ENCODE measurements around the gene HNMT.

Gene HNMT

DNA sequence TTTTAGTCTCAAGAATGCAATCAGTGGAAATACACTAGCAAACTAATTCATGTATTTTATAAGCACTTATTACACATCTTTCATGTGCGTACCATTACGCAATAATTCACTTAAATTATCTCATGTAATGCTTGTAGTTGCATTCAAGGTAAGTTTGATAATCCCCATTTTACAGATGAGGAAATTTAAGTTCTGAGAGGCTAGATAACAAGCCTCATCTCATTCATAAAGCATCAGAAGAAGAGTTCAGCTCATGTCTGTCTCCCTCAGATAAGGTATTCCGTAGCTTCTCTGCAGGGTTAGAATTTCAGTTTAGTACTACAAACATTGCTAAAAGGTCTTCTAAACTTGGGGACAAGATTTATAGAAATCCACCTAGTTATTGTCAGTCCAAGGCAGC lies 47.8 kb downstream of the HNMT start:
- Histone ChIP-seq H4K20me1 (ENCODE audit: insufficient read depth) (no peaks in the 10 kb centered on the region), H3K27ac (no peak overlapping the region), H3K9ac (no peak overlapping the region), H3K36me3 (ENCODE audit: insufficient read depth) (no peaks in the 10 kb centered on the region), H3K27me3 (ENCODE audit: insufficient read depth, low read depth) (no peaks in the 10 kb centered on the region), H3K79me2 (ENCODE audit: insufficient read depth, low read depth) (no peaks in the 10 kb centered on the region), H2AFZ (ENCODE audit: low read depth) (no peak overlapping the region), H3K4me1 (ENCODE audit: low read depth, poor library complexity, severe bottlenecking) (no peaks in the 10 kb centered on the region), H3K4me2 (no peak overlapping the region), H3K4me3 (IDR thresholded peaks at IDR 0.05; ENCODE audit: insufficient read depth, low read depth, low read length) (no peak overlapping the region)
- TF ChIP-seq, protein P1, sequence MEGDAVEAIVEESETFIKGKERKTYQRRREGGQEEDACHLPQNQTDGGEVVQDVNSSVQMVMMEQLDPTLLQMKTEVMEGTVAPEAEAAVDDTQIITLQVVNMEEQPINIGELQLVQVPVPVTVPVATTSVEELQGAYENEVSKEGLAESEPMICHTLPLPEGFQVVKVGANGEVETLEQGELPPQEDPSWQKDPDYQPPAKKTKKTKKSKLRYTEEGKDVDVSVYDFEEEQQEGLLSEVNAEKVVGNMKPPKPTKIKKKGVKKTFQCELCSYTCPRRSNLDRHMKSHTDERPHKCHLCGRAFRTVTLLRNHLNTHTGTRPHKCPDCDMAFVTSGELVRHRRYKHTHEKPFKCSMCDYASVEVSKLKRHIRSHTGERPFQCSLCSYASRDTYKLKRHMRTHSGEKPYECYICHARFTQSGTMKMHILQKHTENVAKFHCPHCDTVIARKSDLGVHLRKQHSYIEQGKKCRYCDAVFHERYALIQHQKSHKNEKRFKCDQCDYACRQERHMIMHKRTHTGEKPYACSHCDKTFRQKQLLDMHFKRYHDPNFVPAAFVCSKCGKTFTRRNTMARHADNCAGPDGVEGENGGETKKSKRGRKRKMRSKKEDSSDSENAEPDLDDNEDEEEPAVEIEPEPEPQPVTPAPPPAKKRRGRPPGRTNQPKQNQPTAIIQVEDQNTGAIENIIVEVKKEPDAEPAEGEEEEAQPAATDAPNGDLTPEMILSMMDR (conservative IDR thresholded peaks at IDR 0.05; ENCODE audit: low read depth, low read length): no peak

DNA sequence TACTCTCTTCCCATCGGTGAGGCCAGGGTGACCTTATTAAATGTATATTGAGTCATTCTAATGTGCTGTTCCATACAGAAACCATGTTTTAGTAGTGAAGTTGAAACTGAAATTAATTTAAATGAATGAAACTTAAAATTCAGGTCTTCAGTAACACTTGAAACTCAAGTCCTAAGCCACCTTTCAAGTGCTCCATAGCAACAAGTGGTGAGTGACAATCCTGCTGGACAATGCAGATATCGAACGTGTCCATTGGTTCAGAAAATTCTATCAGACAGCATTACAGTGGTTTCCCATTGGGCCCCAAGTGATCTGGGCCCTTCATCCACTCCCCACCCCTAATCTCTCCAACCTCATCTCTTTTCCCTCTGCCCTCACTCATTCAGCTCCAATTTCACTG lies 48.7 kb downstream of the HNMT start:
- TF ChIP-seq, protein P1 (conservative IDR thresholded peaks at IDR 0.05; ENCODE audit: low read depth, low read length): no peak
- Histone ChIP-seq H3K4me2 (no peak overlapping the region), H3K36me3 (ENCODE audit: insufficient read depth) (no peaks in the 10 kb centered on the region), H3K27me3 (ENCODE audit: insufficient read depth, low read depth) (no peaks in the 10 kb centered on the region), H3K9ac (no peak overlapping the region), H2AFZ (ENCODE audit: low read depth) (no peak overlapping the region), H3K4me3 (IDR thresholded peaks at IDR 0.05; ENCODE audit: insufficient read depth, low read depth, low read length) (no peak overlapping the region), H3K4me1 (ENCODE audit: low read depth, poor library complexity, severe bottlenecking) (no peaks in the 10 kb centered on the region), H3K79me2 (ENCODE audit: insufficient read depth, low read depth) (no peaks in the 10 kb centered on the region), H3K27ac (no peak overlapping the region), H4K20me1 (ENCODE audit: insufficient read depth) (no peaks in the 10 kb centered on the region)

DNA sequence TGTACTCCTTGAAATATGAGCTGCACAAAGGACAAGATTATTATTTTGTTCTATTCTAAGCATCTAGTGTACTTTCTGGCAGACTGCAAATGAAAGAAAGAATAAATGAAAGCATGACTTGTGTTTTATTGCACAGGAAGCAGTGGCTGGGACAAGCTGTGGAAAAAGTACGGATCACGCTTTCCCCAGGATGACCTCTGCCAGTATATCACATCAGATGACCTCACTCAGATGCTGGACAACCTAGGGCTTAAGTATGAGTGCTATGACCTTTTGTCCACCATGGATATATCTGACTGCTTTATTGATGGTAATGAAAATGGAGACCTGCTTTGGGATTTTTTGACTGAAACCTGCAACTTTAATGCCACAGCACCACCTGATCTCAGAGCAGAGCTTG lies 49.4 kb downstream of the HNMT start:
- H3K27ac ChIP-seq: no peak overlapping the region
- no peaks in the 10 kb centered on the region for H3K27me3 ChIP-seq (ENCODE audit: insufficient read depth, low read depth)
- H3K79me2 ChIP-seq (ENCODE audit: insufficient read depth, low read depth): no peaks in the 10 kb centered on the region
- no peak overlapping the region for H3K9ac ChIP-seq
- H4K20me1 ChIP-seq (ENCODE audit: insufficient read depth): no peaks in the 10 kb centered on the region
- TF ChIP-seq, protein P1 (conservative IDR thresholded peaks at IDR 0.05; ENCODE audit: low read depth, low read length): no peak
- H2AFZ ChIP-seq (ENCODE audit: low read depth): no peak overlapping the region
- H3K4me1 ChIP-seq (ENCODE audit: low read depth, poor library complexity, severe bottlenecking): no peaks in the 10 kb centered on the region
- no peak overlapping the region for H3K4me3 ChIP-seq (IDR thresholded peaks at IDR 0.05; ENCODE audit: insufficient read depth, low read depth, low read length)
- H3K4me2 ChIP-seq: no peak overlapping the region
- no peaks in the 10 kb centered on the region for H3K36me3 ChIP-seq (ENCODE audit: insufficient read depth)

DNA sequence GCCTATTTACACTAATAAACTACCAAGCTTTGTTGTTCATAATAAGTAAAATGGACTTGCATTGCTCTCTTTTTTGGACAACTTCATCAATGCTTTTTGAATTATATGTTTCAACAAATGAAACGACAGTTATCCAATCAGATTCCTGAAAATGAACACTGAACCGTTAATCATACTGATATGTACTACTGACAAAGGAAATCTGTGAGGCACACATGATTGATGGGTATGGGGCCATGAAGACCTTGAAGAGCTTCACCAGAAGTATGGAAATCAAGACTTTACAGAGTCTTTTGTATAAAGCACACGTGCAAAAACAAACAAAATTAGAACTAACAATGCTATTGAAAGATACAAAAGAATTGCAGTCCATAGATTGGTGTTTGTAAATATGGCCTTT lies 51.2 kb downstream of the HNMT start:
- H3K9ac ChIP-seq: no peak overlapping the region
- H3K79me2 ChIP-seq (ENCODE audit: insufficient read depth, low read depth): no peaks in the 10 kb centered on the region
- no peak overlapping the region for H3K27ac ChIP-seq
- TF ChIP-seq, protein P1 (conservative IDR thresholded peaks at IDR 0.05; ENCODE audit: low read depth, low read length): no peak
- no peaks in the 10 kb centered on the region for H3K4me1 ChIP-seq (ENCODE audit: low read depth, poor library complexity, severe bottlenecking)
- H4K20me1 ChIP-seq (ENCODE audit: insufficient read depth): no peaks in the 10 kb centered on the region
- no peak overlapping the region for H2AFZ ChIP-seq (ENCODE audit: low read depth)
- no peaks in the 10 kb centered on the region for H3K36me3 ChIP-seq (ENCODE audit: insufficient read depth)
- no peaks in the 10 kb centered on the region for H3K27me3 ChIP-seq (ENCODE audit: insufficient read depth, low read depth)
- no peak overlapping the region for H3K4me3 ChIP-seq (IDR thresholded peaks at IDR 0.05; ENCODE audit: insufficient read depth, low read depth, low read length)
- no peak overlapping the region for H3K4me2 ChIP-seq

All from KMS-11 (cell line).